Spinal cord (tissue), 10 donors: ENCODE data around the gene AGL. TPM values are rescaled to one million over a fixed set of nuclear protein-coding genes. Genes with fewer than 3 reads are reported as not detected.
A peak's percentile ranks its signal among the peaks of the same experiment; 100 is the strongest.
"Not testable (repeated sequence)": the region's sequence is repeated elsewhere in the genome, so short reads cannot be mapped to it uniquely, and the experiment has no call there.

Source experiments
- DNase-seq, 6 donors: peaks; one replicate each; pipeline versions ENCODE4 v3.0.0 to v3.0.0-alpha.2; 2013 to 2015; ENCODE audit warnings: low spot score in 6 of 6, low read depth in 4 of 6
- H3K27ac ChIP-seq: one replicate; pipeline ENCODE4 v1.5.1; 2013; ENCODE audit warnings: low read depth, low read length, control low read depth
- H3K27me3 ChIP-seq: one replicate; pipeline ENCODE4 v1.6.1; 2013; ENCODE audit warnings: low read length; ENCODE audit not compliant: control insufficient read depth, insufficient read depth
- H3K36me3 ChIP-seq: one replicate; pipeline ENCODE4 v1.6.1; 2013; ENCODE audit warnings: low read length; ENCODE audit not compliant: control insufficient read depth, insufficient read depth
- H3K4me1 ChIP-seq: one replicate; pipeline ENCODE4 v1.6.1; 2013; ENCODE audit warnings: low read length; ENCODE audit not compliant: control insufficient read depth, insufficient read depth
- H3K4me3 ChIP-seq: one replicate; pipeline ENCODE4 v1.5.1; 2013; ENCODE audit warnings: low read depth, low read length, control low read depth
- H3K9me3 ChIP-seq: one replicate; pipeline ENCODE4 v1.6.1; 2013; ENCODE audit warnings: low read length; ENCODE audit not compliant: control insufficient read depth, insufficient read depth
- WGBS: methylation state at CpG from one replicate; pipeline ENCODE4 v1.1.5; 2013; ENCODE audit warnings: missing lambda C conversion rate; ENCODE audit not compliant: insufficient coverage; 5-methylcytosine and 5-hydroxymethylcytosine counted together
- polyA plus RNA-seq, 2 donors: library from polyadenylated mRNA; unstranded; fragments of 120-200 nt; gene quantifications; one replicate each; pipeline ENCODE4 v1.2.1, GENCODE V29; 2013; ENCODE audit not compliant: insufficient read length in 2 of 2
- total RNA-seq, 2 donors: library from RNA; depleted of rRNA in 1 of 2; stranded (reverse); fragments of 120-200 nt in 1 of 2; fragments of >200 nt in 1 of 2; gene quantifications; one replicate each; pipeline versions ENCODE4 v1.2.3 to v1.2.4, GENCODE V29; 2013 to 2014
- donor health status: healthy.

The AGL gene
- total and polyA plus RNA-seq, 4 donors, result 16.5 to 42.1 (median 22.8) TPM

DNA sequence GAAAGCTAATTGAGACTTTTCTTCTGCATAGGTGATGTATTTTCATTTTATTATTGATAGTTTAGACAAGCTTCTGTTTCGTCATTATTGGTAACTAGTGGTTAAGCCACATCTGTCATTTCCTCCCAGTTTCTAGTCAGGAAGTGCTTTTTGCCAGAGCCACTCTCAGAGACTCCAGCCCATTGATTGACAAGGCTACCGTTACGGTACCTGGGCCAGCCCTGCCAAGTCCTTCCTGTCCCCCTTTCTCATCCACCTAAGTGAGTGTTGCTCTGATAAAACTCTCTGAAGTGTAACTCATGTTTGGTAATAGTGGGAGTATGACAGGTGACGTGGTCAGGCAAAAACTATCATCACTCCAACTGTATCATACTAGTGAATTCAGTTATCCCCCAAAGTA lies 29.6 kb upstream of the AGL start:
- H3K9me3 ChIP-seq, result no peaks in the 10 kb centered on the region
- 50% methylated on average over 2 of the region's 4 CpGs for WGBS
- DNase-seq, result no peak
- H3K27ac ChIP-seq, result no peak overlapping the region
- H3K36me3 ChIP-seq, result no peaks in the 10 kb centered on the region
- no peak overlapping the region for H3K4me3 ChIP-seq
- H3K4me1 ChIP-seq, result no peaks in the 10 kb centered on the region
- H3K27me3 ChIP-seq, result no peaks in the 10 kb centered on the region

- Histone ChIP-seq H3K36me3 (no peaks in the 10 kb centered on the region), H3K9me3 (no peaks in the 10 kb centered on the region), H3K27me3 (no peaks in the 10 kb centered on the region), H3K4me1 (no peaks in the 10 kb centered on the region), H3K4me3 (no peak overlapping the region), H3K27ac (no peak overlapping the region)
- no peak for DNase-seq
- whole genome bisulfite sequencing, result 100% methylated on average over 1 of the region's 3 CpGs
These were observed 25.1 kb upstream of the AGL start for GRCh38 chr1:99825098-99825497.

- no peak for DNase-seq
- Histone ChIP-seq H3K27me3 (no peaks in the 10 kb centered on the region), H3K36me3 (no peaks in the 10 kb centered on the region), H3K4me1 (no peaks in the 10 kb centered on the region), H3K4me3 (no peak overlapping the region), H3K9me3 (no peaks in the 10 kb centered on the region), H3K27ac (no peak overlapping the region)
- no CpG with 5 or more reads among the region's 1 CpG for WGBS
These were observed 24.5 kb upstream of the AGL start for GRCh38 chr1:99825702-99826101.

DNA sequence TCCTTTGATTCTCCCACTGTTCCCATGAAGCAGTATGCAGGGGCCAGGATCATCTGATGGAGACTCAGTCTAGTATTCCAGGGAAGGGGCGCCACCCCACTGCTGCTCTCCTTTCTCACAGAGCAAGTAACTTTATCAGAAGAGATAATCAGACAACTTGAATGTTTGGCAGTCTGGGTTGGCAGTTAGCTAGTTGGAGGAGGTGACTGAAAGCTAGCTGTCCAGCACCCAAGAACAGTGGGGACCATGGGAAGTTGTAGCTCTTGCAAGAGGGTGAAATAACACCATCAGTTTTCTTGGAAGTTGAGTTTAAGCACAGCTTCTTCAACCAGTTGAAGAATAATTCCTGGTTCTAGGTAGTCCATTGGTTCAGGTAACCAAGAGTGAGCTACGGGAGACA lies 22.2 kb upstream of the AGL start:
- no peaks in the 10 kb centered on the region for H3K27me3 ChIP-seq
- no peak overlapping the region for H3K27ac ChIP-seq
- no CpG with 5 or more reads among the region's 2 CpGs for WGBS
- H3K4me3 ChIP-seq, result no peak overlapping the region
- no peaks in the 10 kb centered on the region for H3K9me3 ChIP-seq
- H3K36me3 ChIP-seq, result no peaks in the 10 kb centered on the region
- H3K4me1 ChIP-seq, result no peaks in the 10 kb centered on the region
- DNase-seq, result no peak

GRCh38 chr1:99829269-99829668 lies 20.9 kb upstream of the AGL start:
- Histone ChIP-seq H3K4me3 (no peak overlapping the region), H3K9me3 (no peaks in the 10 kb centered on the region), H3K27me3 (no peaks in the 10 kb centered on the region), H3K36me3 (no peaks in the 10 kb centered on the region), H3K27ac (no peak overlapping the region), H3K4me1 (no peaks in the 10 kb centered on the region)
- WGBS, result 88% methylated on average over 2 of the region's 2 CpGs
- no peak for DNase-seq

- 100% methylated on average over 1 of the region's 7 CpGs for WGBS
- not testable (repeated sequence) for H3K9me3 ChIP-seq, H3K27ac ChIP-seq, H3K27me3 ChIP-seq, DNase-seq, H3K4me1 ChIP-seq, H3K4me3 ChIP-seq, H3K36me3 ChIP-seq
These were observed 16.2 kb upstream of the AGL start for GRCh38 chr1:99833911-99834310.

DNA sequence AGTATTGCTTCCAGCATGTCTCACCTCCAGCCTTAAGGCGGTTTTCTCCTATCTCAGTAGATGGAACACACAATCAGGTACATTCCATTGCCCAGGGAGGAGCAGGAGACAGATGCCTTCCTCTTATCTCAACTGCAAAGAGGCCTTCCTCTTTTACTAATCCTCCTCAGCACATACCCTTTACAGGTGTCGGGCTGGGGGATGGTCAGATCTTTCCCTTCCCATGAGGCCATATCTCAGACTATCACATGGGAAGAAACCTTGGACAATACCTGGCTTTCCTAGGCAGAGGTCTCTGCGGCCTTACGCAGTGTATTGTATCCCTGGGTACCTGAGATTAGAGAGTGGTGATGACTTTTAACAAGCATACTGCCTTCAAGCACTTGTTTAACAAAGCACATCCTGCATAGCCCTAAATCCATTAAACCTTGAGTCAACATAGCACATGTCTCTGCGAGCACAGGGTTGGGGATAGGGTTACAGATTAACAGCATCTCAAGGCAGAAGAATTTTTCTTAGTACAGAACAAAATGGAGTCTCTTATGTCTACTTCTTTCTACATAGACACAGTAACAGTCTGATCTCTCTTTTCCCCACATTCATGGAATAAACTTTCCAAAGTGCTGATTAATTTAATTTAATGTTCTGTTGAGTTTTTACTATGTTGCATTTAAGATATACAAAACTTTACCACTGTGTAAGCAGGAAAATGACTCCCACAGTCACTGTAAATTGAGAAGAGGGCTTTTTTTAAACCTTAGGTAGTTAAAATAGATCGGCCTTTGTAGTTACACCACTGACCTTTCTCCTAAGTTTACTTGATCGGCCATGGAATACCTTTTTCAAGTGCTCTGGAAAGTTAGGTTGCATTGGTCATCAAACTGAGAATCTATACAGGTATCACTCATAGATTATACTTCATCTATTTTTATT lies 13.7 kb upstream of the AGL start:
- not testable (repeated sequence) for H3K4me3 ChIP-seq, H3K27me3 ChIP-seq, H3K4me1 ChIP-seq, H3K9me3 ChIP-seq, H3K36me3 ChIP-seq, H3K27ac ChIP-seq, DNase-seq
- WGBS, result 80% methylated on average over 2 of the region's 7 CpGs

DNA sequence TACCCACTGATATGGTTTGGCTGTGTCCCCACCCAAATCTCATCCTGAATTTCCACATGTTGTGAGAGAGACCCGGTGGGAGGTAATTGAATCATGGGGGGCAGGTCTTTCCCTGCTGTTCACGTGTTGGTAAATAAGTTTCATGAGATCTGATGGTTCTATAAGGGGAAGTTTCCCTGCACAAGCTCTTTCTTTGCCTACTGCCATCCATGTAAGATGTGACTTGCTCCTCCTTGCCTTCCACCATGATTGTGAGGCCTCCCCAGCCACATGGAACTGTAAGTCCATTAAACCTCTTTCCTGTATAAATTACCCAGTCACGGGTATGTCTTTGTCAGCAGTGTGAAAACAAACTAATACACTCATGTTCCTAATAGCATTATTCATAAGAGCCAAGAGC lies 9.8 kb upstream of the AGL start:
- H3K36me3 ChIP-seq, H3K4me1 ChIP-seq, H3K27me3 ChIP-seq, H3K4me3 ChIP-seq, H3K9me3 ChIP-seq, H3K27ac ChIP-seq, DNase-seq: not testable (repeated sequence)
- 100% methylated on average over 1 of the region's 3 CpGs for WGBS

DNA sequence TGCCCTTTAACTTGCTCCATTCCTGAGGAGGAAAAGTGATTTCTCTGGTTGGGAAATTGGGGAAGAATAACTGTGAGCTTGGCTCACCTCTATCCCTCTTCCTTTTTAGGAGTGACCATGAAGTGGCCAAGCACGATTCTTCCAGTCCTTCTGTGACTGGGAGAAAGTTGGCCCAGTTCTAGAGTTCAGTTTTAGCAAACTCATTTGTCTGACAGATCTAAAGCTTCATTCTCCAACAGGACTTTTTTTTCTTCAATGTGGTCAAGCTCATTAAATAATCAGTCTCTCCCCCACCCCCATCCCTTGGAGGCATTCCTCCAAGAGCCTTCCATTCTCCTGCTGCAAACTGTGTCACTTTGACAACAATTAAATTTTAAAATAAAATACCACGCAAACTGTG lies 6.4 kb upstream of the AGL start:
- H3K4me3 ChIP-seq, result no peak overlapping the region
- no peaks in the 10 kb centered on the region for H3K9me3 ChIP-seq
- no peaks in the 10 kb centered on the region for H3K27me3 ChIP-seq
- no peaks in the 10 kb centered on the region for H3K4me1 ChIP-seq
- peak in 1 of 6 donors; percentile 30 for DNase-seq
- no peak overlapping the region for H3K27ac ChIP-seq
- no peaks in the 10 kb centered on the region for H3K36me3 ChIP-seq
- WGBS, result 60% methylated on average over 1 of the region's 2 CpGs

- DNase-seq, result peak in 1 of 6 donors; percentile 2
- 67% methylated on average over 5 of the region's 9 CpGs for WGBS
- not testable (repeated sequence) for H3K36me3 ChIP-seq, H3K4me3 ChIP-seq, H3K4me1 ChIP-seq, H3K9me3 ChIP-seq, H3K27ac ChIP-seq, H3K27me3 ChIP-seq
These were observed 5.0 kb upstream of the AGL start for GRCh38 chr1:99845201-99845600.
